Testis (tissue), 2 donors: ENCODE data around the gene HPDL.

Experiments
- CTCF ChIP-seq, 3 experiments: fragments of 450-650 bp in 2 of 3; fragments of 200-600 bp in 1 of 3; sonication (generic) in 1 of 3; IDR thresholded peaks; one replicate each; pipeline ENCODE4 v1.5.1; 2016 to 2019; ENCODE audit warnings: antibody characterized with exemption in 3 of 3, mild to moderate bottlenecking in 2 of 3, moderate library complexity in 1 of 3
- POLR2A ChIP-seq: fragments of 450-650 bp; IDR thresholded peaks from one replicate; pipeline ENCODE4 v1.6.1; 2017; ENCODE audit warnings: antibody characterized with exemption, mild to moderate bottlenecking, moderate library complexity

- TF ChIP-seq CTCF (IDR thresholded peaks at IDR 0.05) (peak; percentile 47 to 71 (median 70)), POLR2A (no peak)
Measured at GRCh38 chr1:45359882-45360513, 33.3 kb downstream of the HPDL start.
